Natural killer cell (primary cell): ENCODE data around the gene PDE3A. TPM values are rescaled to one million over a fixed set of nuclear protein-coding genes. Genes with fewer than 3 reads are reported as not detected.

Experiments
- ATAC-seq, 3 donors: fragments of 150-1000 bp in 2 of 3; fragments of 200-7000 bp in 1 of 3; cut with Tn5 transposase; 1 replicate in 1 of 3; 2 replicates in 2 of 3; pipeline ENCODE4 v1.10.0; 2021; ENCODE audit warnings: mild to moderate bottlenecking in 2 of 3, moderate library complexity in 2 of 3
- DNase-seq, 2 donors: peaks; one replicate each; pipeline versions ENCODE4 v3.0.0 to v3.0.0-alpha.2; 2013 to 2021; ENCODE audit warnings: mixed read lengths in 1 of 2
- H3K27ac ChIP-seq: one replicate; pipeline ENCODE4 v1.5.1; 2013; ENCODE audit warnings: mild to moderate bottlenecking, low read length
- H3K27me3 ChIP-seq: one replicate; pipeline ENCODE4 v1.6.1; 2013; ENCODE audit warnings: low read length; ENCODE audit not compliant: control insufficient read depth, insufficient read depth
- H3K36me3 ChIP-seq: one replicate; pipeline ENCODE4 v1.6.1; 2013; ENCODE audit warnings: low read length; ENCODE audit not compliant: control insufficient read depth, insufficient read depth
- H3K4me1 ChIP-seq: one replicate; pipeline ENCODE4 v1.6.1; 2013; ENCODE audit warnings: low read length; ENCODE audit not compliant: control insufficient read depth, insufficient read depth
- H3K4me3 ChIP-seq: one replicate; pipeline ENCODE4 v1.5.1; 2013; ENCODE audit warnings: low read length
- H3K9me3 ChIP-seq: one replicate; pipeline ENCODE4 v1.6.1; 2013; ENCODE audit warnings: low read length; ENCODE audit not compliant: control insufficient read depth, insufficient read depth
- H3K27ac Mint-ChIP-seq, 2 donors: one replicate each; pipeline ENCODE4 v1.8.0; 2022; ENCODE audit warnings: mild to moderate bottlenecking in 2 of 2, mixed read lengths in 2 of 2, moderate library complexity in 1 of 2
- H3K27me3 Mint-ChIP-seq, 2 donors: one replicate each; pipeline ENCODE4 v1.8.0; 2022; ENCODE audit warnings: low read depth in 2 of 2, mixed read lengths in 2 of 2
- H3K36me3 Mint-ChIP-seq: one replicate; pipeline ENCODE4 v1.8.0; 2022; ENCODE audit warnings: mixed read lengths
- H3K4me1 Mint-ChIP-seq, 2 donors: one replicate each; pipeline ENCODE4 v1.8.0; 2022; ENCODE audit warnings: mixed read lengths in 2 of 2
- H3K4me3 Mint-ChIP-seq: one replicate; pipeline ENCODE4 v1.8.0; 2022; ENCODE audit warnings: mild to moderate bottlenecking, moderate library complexity, mixed read lengths
- H3K9me3 Mint-ChIP-seq, 2 donors: one replicate each; pipeline ENCODE4 v1.8.0; 2022; ENCODE audit warnings: mixed read lengths in 2 of 2
- CTCF ChIP-seq: fragments of 200-600 bp; IDR thresholded peaks from one replicate; pipeline ENCODE4 v1.8.0; 2022; ENCODE audit warnings: antibody characterized with exemption
- WGBS: methylation state at CpG from one replicate; pipeline ENCODE4 v1.1.7; 2013; ENCODE audit warnings: missing lambda C conversion rate; ENCODE audit not compliant: insufficient coverage; 5-methylcytosine and 5-hydroxymethylcytosine counted together
- intact Hi-C: fragments of 100-400 bp; cut with micrococcal nuclease; formaldehyde crosslinking; loops from one replicate; pipeline ENCODE4 v1.14.2; 2022
- total RNA-seq, 4 donors: library from RNA; stranded (reverse); fragments of 120-200 nt in 1 of 4; gene quantifications; one replicate each; pipeline versions ENCODE4 v1.2.3 to v1.2.4, GENCODE V29; 2013 to 2022

PDE3A gene
- total RNA-seq, 3 donors from 2014 or later (not counting 1 experiment from before 2014, with no cell fraction given) = 0.20 to 0.28 (median 0.27) TPM

GRCh38 chr12:20711846-20712245, 343.5 kb downstream of the PDE3A start:
- TF ChIP-seq CTCF = no peak
- H3K4me3 ChIP-seq = no peak overlapping the region
- no peaks in the 10 kb centered on the region for H3K27me3 ChIP-seq
- H3K36me3 Mint-ChIP-seq = no peaks in the 10 kb centered on the region
- 76% methylated on average over 3 of the region's 3 CpGs for WGBS
- H3K27ac Mint-ChIP-seq = no peak overlapping the region
- intact Hi-C loops = no loop called here
- H3K27ac ChIP-seq = no peak overlapping the region
- no peaks in the 10 kb centered on the region for H3K36me3 ChIP-seq
- no peaks in the 10 kb centered on the region for H3K4me1 Mint-ChIP-seq
- peaks cover 2 to 3% of the 10 kb centered on the region in 2 donors for H3K9me3 Mint-ChIP-seq
- no peak overlapping the region for H3K4me3 Mint-ChIP-seq
- DNase-seq (no peak), ATAC-seq (no peak)
- H3K9me3 ChIP-seq = no peaks in the 10 kb centered on the region
- no peaks in the 10 kb centered on the region for H3K27me3 Mint-ChIP-seq
- H3K4me1 ChIP-seq = no peaks in the 10 kb centered on the region

GRCh38 chr12:20716037-20716436, 347.7 kb downstream of the PDE3A start:
- no peak for ATAC-seq
- Histone ChIP-seq H3K27me3 (no peaks in the 10 kb centered on the region), H3K4me1 (no peaks in the 10 kb centered on the region), H3K36me3 (no peaks in the 10 kb centered on the region), H3K9me3 (no peaks in the 10 kb centered on the region), H3K4me3 (no peak overlapping the region), H3K27ac (no peak overlapping the region)
- no peak for DNase-seq
- WGBS = 75% methylated on average over 2 of the region's 2 CpGs
- TF ChIP-seq CTCF = no peak
- intact Hi-C loops = no loop called here
- Mint-ChIP-seq H3K4me1 (no peaks in the 10 kb centered on the region), H3K27me3 (no peaks in the 10 kb centered on the region), H3K9me3 (peaks cover 0 to 3% of the 10 kb centered on the region in 2 donors), H3K27ac (no peak overlapping the region), H3K4me3 (no peak overlapping the region), H3K36me3 (no peaks in the 10 kb centered on the region)

GRCh38 chr12:20716985-20717384, 348.6 kb downstream of the PDE3A start:
- Histone ChIP-seq H3K27me3 (no peaks in the 10 kb centered on the region), H3K36me3 (no peaks in the 10 kb centered on the region), H3K4me1 (no peaks in the 10 kb centered on the region), H3K27ac (no peak overlapping the region), H3K9me3 (no peaks in the 10 kb centered on the region), H3K4me3 (no peak overlapping the region)
- H3K4me3 Mint-ChIP-seq = no peak overlapping the region
- H3K9me3 Mint-ChIP-seq = peaks cover 0 to 3% of the 10 kb centered on the region in 2 donors
- H3K27me3 Mint-ChIP-seq = no peaks in the 10 kb centered on the region
- H3K4me1 Mint-ChIP-seq = no peaks in the 10 kb centered on the region
- intact Hi-C loops = no loop called here
- DNase-seq (no peak), ATAC-seq (no peak)
- WGBS = no CpG with 5 or more reads among the region's 1 CpG
- TF ChIP-seq CTCF = no peak
- no peak overlapping the region for H3K27ac Mint-ChIP-seq
- no peaks in the 10 kb centered on the region for H3K36me3 Mint-ChIP-seq

GRCh38 chr12:20718294-20718693, 350.0 kb downstream of the PDE3A start:
- ATAC-seq = no peak
- TF ChIP-seq CTCF = no peak
- no peaks in the 10 kb centered on the region for H3K4me1 ChIP-seq

More at GRCh38 chr12:20718294-20718693, 350.0 kb downstream of the PDE3A start:
- Histone ChIP-seq H3K9me3 (no peaks in the 10 kb centered on the region), H3K36me3 (no peaks in the 10 kb centered on the region), H3K27me3 (no peaks in the 10 kb centered on the region), H3K4me3 (no peak overlapping the region), H3K27ac (no peak overlapping the region)
- no peaks in the 10 kb centered on the region for H3K4me1 Mint-ChIP-seq
- no peaks in the 10 kb centered on the region for H3K27me3 Mint-ChIP-seq
- no peak for DNase-seq
- 75% methylated on average over 1 of the region's 4 CpGs for WGBS
- H3K4me3 Mint-ChIP-seq = no peak overlapping the region
- no peak overlapping the region for H3K27ac Mint-ChIP-seq
- no peaks in the 10 kb centered on the region for H3K36me3 Mint-ChIP-seq
- peaks cover 0 to 3% of the 10 kb centered on the region in 2 donors for H3K9me3 Mint-ChIP-seq
- intact Hi-C loops = no loop called here
